Measurements from ENCODE around the gene REST. TPM values are rescaled to one million over a fixed set of nuclear protein-coding genes. Genes with fewer than 3 reads are reported as not detected.
"Not testable (repeated sequence)": the region's sequence is repeated elsewhere in the genome, so short reads cannot be mapped to it uniquely, and the experiment has no call there.

REST gene
- total RNA-seq, 5 donors from 2014 or later (not counting 1 experiment from before 2014, with no cell fraction given), result 57.0 to 72.1 (median 67.4) TPM

DNA sequence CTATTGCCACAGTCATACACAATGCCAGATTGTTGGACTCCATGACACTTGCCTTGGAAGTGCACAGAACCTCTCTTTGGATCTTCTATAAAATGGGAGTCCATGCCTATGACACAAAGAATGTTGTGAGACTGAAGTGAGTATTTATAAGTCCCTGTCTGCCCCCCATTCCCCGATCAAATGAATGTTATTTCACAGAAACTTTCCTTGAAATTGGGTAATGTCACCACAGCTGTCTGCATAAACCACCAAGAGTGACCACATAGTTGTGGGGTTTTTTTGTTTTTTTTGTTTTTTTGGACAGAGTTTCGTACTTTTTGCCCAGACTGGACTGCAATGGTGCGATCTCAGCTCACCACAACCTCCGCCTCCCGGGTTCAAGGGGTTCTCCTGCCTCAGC, 27.1 kb upstream of the REST start:
- no peak overlapping the region for H3K27ac Mint-ChIP-seq

DNA sequence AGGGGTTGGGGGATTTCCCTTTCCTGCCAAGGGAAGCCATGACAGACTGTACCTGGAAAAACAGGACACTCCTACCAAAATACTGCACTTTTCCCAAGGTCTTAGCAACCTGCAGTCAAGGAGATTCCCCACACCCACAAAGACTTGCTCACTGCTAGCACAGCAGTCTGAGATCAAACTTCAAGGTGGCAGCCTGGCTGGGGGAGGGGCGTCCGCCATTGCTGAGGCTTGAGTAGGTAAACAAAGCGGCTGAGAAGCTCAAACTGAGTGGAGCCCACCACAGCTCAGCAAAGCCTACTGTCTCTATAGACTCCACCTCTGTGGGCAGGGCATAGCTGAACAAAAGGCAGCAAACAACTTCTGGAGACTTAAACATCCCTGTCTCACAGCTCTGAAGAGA, 23.2 kb upstream of the REST start:
- H3K4me3 Mint-ChIP-seq; CTCF ChIA-PET; H3K4me1 Mint-ChIP-seq; H3K4me3 ChIP-seq (ENCODE audit: control insufficient read depth in 1 of 2, extremely low read depth in 1 of 2, low read length in 1 of 2); H3K36me3 Mint-ChIP-seq; ATAC-seq (replicated peaks in 1 of 4); H3K9me3 ChIP-seq; H3K27me3 ChIP-seq (replicated peaks in 1 of 2; ENCODE audit: control insufficient read depth in 2 of 2, extremely low read depth in 1 of 2, insufficient read depth in 2 of 2, low read length in 1 of 2); H3K4me1 ChIP-seq (ENCODE audit: control insufficient read depth in 1 of 2, extremely low read depth in 1 of 2, insufficient read depth in 2 of 2, low read length in 2 of 2); H3K27ac ChIP-seq (ENCODE audit: low read length); H3K36me3 ChIP-seq (ENCODE audit: control insufficient read depth in 2 of 2, extremely low read depth in 1 of 2, insufficient read depth in 1 of 2, low read length in 1 of 2); POLR2A ChIA-PET; DNase-seq; H3K9me3 Mint-ChIP-seq; H3K27ac Mint-ChIP-seq: not testable (repeated sequence)
- peaks cover 10 to 12% of the 10 kb centered on the region in 2 donors for H3K27me3 Mint-ChIP-seq
- WGBS (ENCODE audit: insufficient coverage), result 55% methylated on average over 3 of the region's 3 CpGs

More for the DNA sequence above, 27.1 kb upstream of the REST start:
- CTCF ChIA-PET, result no interaction called here
- no peak for ATAC-seq (replicated peaks in 1 of 4)
- peaks cover 4 to 10% of the 10 kb centered on the region in 2 donors for H3K27me3 Mint-ChIP-seq
- Histone ChIP-seq H3K9me3 (no peaks in the 10 kb centered on the region), H3K36me3 (ENCODE audit: control insufficient read depth in 2 of 2, extremely low read depth in 1 of 2, insufficient read depth in 1 of 2, low read length in 1 of 2) (no peaks in the 10 kb centered on the region), H3K27ac (ENCODE audit: low read length) (no peak overlapping the region), H3K4me3 (ENCODE audit: control insufficient read depth in 1 of 2, extremely low read depth in 1 of 2, low read length in 1 of 2) (no peak overlapping the region), H3K27me3 (replicated peaks in 1 of 2; ENCODE audit: control insufficient read depth in 2 of 2, extremely low read depth in 1 of 2, insufficient read depth in 2 of 2, low read length in 1 of 2) (peaks cover 0 to 7% of the 10 kb centered on the region in 2 experiments), H3K4me1 (ENCODE audit: control insufficient read depth in 1 of 2, extremely low read depth in 1 of 2, insufficient read depth in 2 of 2, low read length in 2 of 2) (no peaks in the 10 kb centered on the region)
- no peak overlapping the region for H3K4me3 Mint-ChIP-seq
- no peaks in the 10 kb centered on the region for H3K9me3 Mint-ChIP-seq
- WGBS (ENCODE audit: insufficient coverage), result 83% methylated on average over 5 of the region's 5 CpGs
- no peaks in the 10 kb centered on the region for H3K4me1 Mint-ChIP-seq
- POLR2A ChIA-PET, result no interaction called here
- DNase-seq, result no peak
- H3K36me3 Mint-ChIP-seq, result no peaks in the 10 kb centered on the region

- H3K27ac ChIP-seq (ENCODE audit: low read length), result no peak overlapping the region
- no peak overlapping the region for H3K4me3 Mint-ChIP-seq
- no CpG with 5 or more reads among the region's 1 CpG for WGBS (ENCODE audit: insufficient coverage)
- ATAC-seq (replicated peaks in 1 of 4) (no peak), DNase-seq (no peak)
- CTCF ChIA-PET, result interaction anchor here in 1 of 2 donors (0.6 kb wide), 1 partner anchor 70 kb away, joined by 9 read pairs; no protein-coding TSS in a partner anchor
- no peaks in the 10 kb centered on the region for H3K27me3 Mint-ChIP-seq
- no peaks in the 10 kb centered on the region for H3K27me3 ChIP-seq (replicated peaks in 1 of 2; ENCODE audit: control insufficient read depth in 2 of 2, extremely low read depth in 1 of 2, insufficient read depth in 2 of 2, low read length in 1 of 2)
- no peak overlapping the region for H3K4me3 ChIP-seq (ENCODE audit: control insufficient read depth in 1 of 2, extremely low read depth in 1 of 2, low read length in 1 of 2)
- H3K36me3 Mint-ChIP-seq, result no peaks in the 10 kb centered on the region
- H3K4me1 Mint-ChIP-seq, result no peaks in the 10 kb centered on the region
- no peaks in the 10 kb centered on the region for H3K36me3 ChIP-seq (ENCODE audit: control insufficient read depth in 2 of 2, extremely low read depth in 1 of 2, insufficient read depth in 1 of 2, low read length in 1 of 2)
- no peaks in the 10 kb centered on the region for H3K4me1 ChIP-seq (ENCODE audit: control insufficient read depth in 1 of 2, extremely low read depth in 1 of 2, insufficient read depth in 2 of 2, low read length in 2 of 2)
- H3K27ac Mint-ChIP-seq, result no peak overlapping the region
- H3K9me3 ChIP-seq, result no peaks in the 10 kb centered on the region
- POLR2A ChIA-PET, result no interaction called here
- H3K9me3 Mint-ChIP-seq, result peaks cover 0 to 3% (median 3%) of the 10 kb centered on the region in 3 donors
These were observed 15.0 kb upstream of the REST start for GRCh38 chr4:56892691-56893090.

DNA sequence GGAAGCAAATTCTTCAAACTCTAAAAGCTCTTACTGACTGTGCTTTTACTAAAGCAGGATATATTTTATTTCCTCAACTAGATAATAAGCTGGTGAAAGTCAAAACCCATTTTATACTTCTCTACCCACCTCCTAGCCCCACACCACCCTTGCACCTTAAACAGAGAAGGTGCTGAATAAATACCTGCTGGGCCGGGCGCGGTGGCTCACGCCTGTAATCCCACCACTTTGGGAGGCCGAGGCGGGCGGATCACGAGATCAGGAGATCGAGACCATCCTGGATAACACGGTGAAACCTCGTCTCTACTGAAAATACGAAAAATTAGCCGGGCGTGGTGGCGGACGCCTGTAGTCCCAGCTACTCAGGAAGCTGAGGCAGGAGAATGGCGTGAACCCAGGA, 9.9 kb upstream of the REST start:
- H3K27me3 ChIP-seq (replicated peaks in 1 of 2; ENCODE audit: control insufficient read depth in 2 of 2, extremely low read depth in 1 of 2, insufficient read depth in 2 of 2, low read length in 1 of 2); H3K9me3 Mint-ChIP-seq; H3K36me3 Mint-ChIP-seq; ATAC-seq (replicated peaks in 1 of 4); H3K27ac ChIP-seq (ENCODE audit: low read length); H3K27me3 Mint-ChIP-seq; H3K4me1 Mint-ChIP-seq; H3K27ac Mint-ChIP-seq; H3K36me3 ChIP-seq (ENCODE audit: control insufficient read depth in 2 of 2, extremely low read depth in 1 of 2, insufficient read depth in 1 of 2, low read length in 1 of 2); H3K4me3 ChIP-seq (ENCODE audit: control insufficient read depth in 1 of 2, extremely low read depth in 1 of 2, low read length in 1 of 2); DNase-seq; POLR2A ChIA-PET; H3K4me1 ChIP-seq (ENCODE audit: control insufficient read depth in 1 of 2, extremely low read depth in 1 of 2, insufficient read depth in 2 of 2, low read length in 2 of 2); H3K9me3 ChIP-seq; H3K4me3 Mint-ChIP-seq: not testable (repeated sequence)
- no CpG with 5 or more reads among the region's 17 CpGs for WGBS (ENCODE audit: insufficient coverage)
- CTCF ChIA-PET, result interaction anchor here in 1 of 2 donors (0.6 kb wide), 1 partner anchor 18 kb away, joined by 4 read pairs; no protein-coding TSS in a partner anchor

- not testable (repeated sequence) for H3K4me1 ChIP-seq (ENCODE audit: control insufficient read depth in 1 of 2, extremely low read depth in 1 of 2, insufficient read depth in 2 of 2, low read length in 2 of 2)
- WGBS (ENCODE audit: insufficient coverage), result 96% methylated on average over 4 of the region's 5 CpGs
These were observed 7.5 kb upstream of the REST start for GRCh38 chr4:56900186-56900585.

GRCh38 chr4:56902703-56903102, 5.0 kb upstream of the REST start:
- DNase-seq (no peak), ATAC-seq (replicated peaks in 1 of 4) (no peak)
- Histone ChIP-seq H3K27ac (ENCODE audit: low read length) (no peak overlapping the region), H3K4me1 (ENCODE audit: control insufficient read depth in 1 of 2, extremely low read depth in 1 of 2, insufficient read depth in 2 of 2, low read length in 2 of 2) (peaks cover 6 to 7% of the 10 kb centered on the region in 2 experiments), H3K36me3 (ENCODE audit: control insufficient read depth in 2 of 2, extremely low read depth in 1 of 2, insufficient read depth in 1 of 2, low read length in 1 of 2) (no peaks in the 10 kb centered on the region), H3K27me3 (replicated peaks in 1 of 2; ENCODE audit: control insufficient read depth in 2 of 2, extremely low read depth in 1 of 2, insufficient read depth in 2 of 2, low read length in 1 of 2) (peaks cover 0 to 4% of the 10 kb centered on the region in 2 experiments), H3K9me3 (no peaks in the 10 kb centered on the region), H3K4me3 (ENCODE audit: control insufficient read depth in 1 of 2, extremely low read depth in 1 of 2, low read length in 1 of 2) (no peak overlapping the region)
- no CpG with 5 or more reads among the region's 3 CpGs for WGBS (ENCODE audit: insufficient coverage)
- POLR2A ChIA-PET, result interaction anchor here (0.6 kb wide), 2 partner anchors 69 to 474 kb away, joined by 3 to 5 read pairs; no protein-coding TSS in a partner anchor
- no peaks in the 10 kb centered on the region for H3K36me3 Mint-ChIP-seq
- H3K4me1 Mint-ChIP-seq, result peaks cover 12 to 14% (median 14%) of the 10 kb centered on the region in 3 donors
- no peak overlapping the region for H3K27ac Mint-ChIP-seq
- H3K27me3 Mint-ChIP-seq, result peaks cover 0 to 4% of the 10 kb centered on the region in 2 donors
- CTCF ChIA-PET, result interaction anchor here in 1 of 2 donors (0.6 to 0.7 kb wide), 2 partner anchors 298 to 464 kb away, joined by 3 to 8 read pairs; no protein-coding TSS in a partner anchor
- no peaks in the 10 kb centered on the region for H3K9me3 Mint-ChIP-seq
- H3K4me3 Mint-ChIP-seq, result no peak overlapping the region

More at GRCh38 chr4:56900186-56900585, 7.5 kb upstream of the REST start:
- H3K4me3 ChIP-seq (ENCODE audit: control insufficient read depth in 1 of 2, extremely low read depth in 1 of 2, low read length in 1 of 2); POLR2A ChIA-PET; H3K27ac Mint-ChIP-seq; H3K27ac ChIP-seq (ENCODE audit: low read length); DNase-seq; H3K36me3 ChIP-seq (ENCODE audit: control insufficient read depth in 2 of 2, extremely low read depth in 1 of 2, insufficient read depth in 1 of 2, low read length in 1 of 2); H3K9me3 ChIP-seq; ATAC-seq (replicated peaks in 1 of 4); H3K36me3 Mint-ChIP-seq; H3K4me1 Mint-ChIP-seq; H3K27me3 Mint-ChIP-seq; H3K4me3 Mint-ChIP-seq; H3K27me3 ChIP-seq (replicated peaks in 1 of 2; ENCODE audit: control insufficient read depth in 2 of 2, extremely low read depth in 1 of 2, insufficient read depth in 2 of 2, low read length in 1 of 2); H3K9me3 Mint-ChIP-seq: not testable (repeated sequence)
- CTCF ChIA-PET, result interaction anchor here in 1 of 2 donors (0.7 kb wide), 1 partner anchor 1624 kb away, joined by 4 read pairs; no protein-coding TSS in a partner anchor

All from T-cell (primary cell).